Effector CD8-positive, alpha-beta T cell (primary cell): ENCODE measurements around the gene TIGD2.

Experiments
- DNase-seq: peaks from one replicate; lab custom pipeline; 2025; lab: John Stamatoyannopoulos, UW
- total RNA-seq, 4 experiments: gene quantifications; one replicate each; lab custom pipeline; 2026; lab: John Stamatoyannopoulos, UW

TIGD2 gene
- 11.5 to 15.5 (median 14.6) reads per million in 4 experiments for total RNA-seq

- DNase-seq = peak; percentile 79
These were observed at the start of gene TIGD2 for GRCh38 chr4:89110986-89111832. Gene TIGD2, plus strand, starts transcription at chr4:89111533. Its CDS starts 1,442 bp downstream, at chr4:89112975.

DNA sequence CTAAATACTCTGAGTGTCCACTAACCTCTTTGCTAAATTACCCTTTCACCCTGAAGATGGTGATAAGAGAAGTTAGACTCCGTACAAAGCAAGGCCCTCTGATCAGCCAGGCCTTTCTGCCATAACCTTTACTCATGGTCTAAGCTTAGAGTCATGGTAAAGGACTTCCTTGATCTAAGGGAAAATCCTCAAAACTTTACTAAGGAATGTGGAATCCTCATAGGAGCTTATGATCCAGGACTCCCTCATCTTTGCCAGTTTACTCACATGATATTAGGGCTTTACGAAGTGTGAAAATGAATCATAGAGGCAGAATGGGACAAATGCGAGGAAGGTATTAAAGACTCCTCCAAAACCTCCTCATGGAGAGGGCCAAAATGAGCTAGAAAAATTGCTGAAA, 46.5 kb upstream of the TIGD2 start:
- DNase-seq = no peak

DNA sequence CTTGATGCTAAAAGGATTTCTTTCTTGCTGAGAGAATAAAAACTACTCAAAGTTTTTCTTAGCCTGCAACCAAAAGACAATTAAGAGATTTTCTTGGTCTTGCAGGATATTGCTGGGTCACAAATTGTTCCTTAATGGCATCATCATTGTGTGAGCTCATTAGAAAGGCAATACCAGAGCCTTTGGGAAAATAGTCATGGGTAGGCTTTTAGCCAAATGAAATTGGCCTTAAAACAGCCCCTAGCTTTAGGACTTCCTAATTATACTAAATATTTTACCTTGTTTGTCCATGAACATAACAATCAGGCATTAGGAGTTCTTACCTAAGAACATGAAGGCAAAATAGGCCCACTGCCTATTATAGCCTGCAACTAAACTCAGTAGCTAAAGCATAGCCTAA, 43.9 kb upstream of the TIGD2 start:
- DNase-seq = no peak

DNA sequence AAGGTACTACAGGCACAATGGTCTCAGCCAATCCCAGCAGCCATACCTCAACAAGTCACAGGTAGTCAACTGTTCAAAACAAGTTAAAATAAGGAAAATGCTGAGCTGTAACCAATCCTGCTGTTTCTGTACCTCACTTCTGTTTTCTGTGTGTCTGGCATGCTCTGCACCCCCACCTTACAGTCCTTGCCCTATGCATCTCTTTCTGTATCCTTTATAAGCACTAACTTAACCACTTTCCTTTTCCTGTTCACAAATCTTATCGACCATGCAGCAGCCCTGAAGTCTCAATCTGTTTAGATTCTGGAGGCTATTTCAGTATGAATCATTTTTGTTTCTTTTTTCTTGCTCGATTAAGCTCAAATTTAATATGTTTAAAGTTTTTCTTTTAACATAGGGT, 41.9 kb upstream of the TIGD2 start:
- DNase-seq = no peak

GRCh38 chr4:89070041-89070440, 41.3 kb upstream of the TIGD2 start:
- no peak for DNase-seq

GRCh38 chr4:89071311-89071710, 40.0 kb upstream of the TIGD2 start:
- DNase-seq = no peak

- DNase-seq = no peak
These were observed 38.4 kb upstream of the TIGD2 start for GRCh38 chr4:89072921-89073320.

DNA sequence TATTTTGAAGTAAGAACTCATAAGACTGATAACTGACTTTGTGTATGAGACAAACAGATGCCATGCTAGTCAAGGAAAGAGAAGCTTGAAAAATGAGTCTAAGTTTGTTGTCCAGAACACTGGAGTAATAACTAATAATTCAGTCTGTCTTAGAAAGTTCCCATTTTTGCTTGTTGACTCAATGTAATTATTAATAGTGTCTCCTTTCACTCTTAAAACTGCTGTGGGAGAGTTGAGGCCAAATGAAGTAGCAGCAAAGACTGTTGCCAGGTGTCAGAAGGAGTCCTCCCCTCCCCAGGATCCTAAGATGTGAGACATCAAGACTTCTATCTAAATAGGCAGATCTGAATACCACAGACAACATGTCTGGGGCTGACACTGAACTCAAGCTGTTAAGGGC, 33.6 kb upstream of the TIGD2 start:
- no peak for DNase-seq

- no peak for DNase-seq
These were observed 33.0 kb upstream of the TIGD2 start for GRCh38 chr4:89078300-89078699.

DNA sequence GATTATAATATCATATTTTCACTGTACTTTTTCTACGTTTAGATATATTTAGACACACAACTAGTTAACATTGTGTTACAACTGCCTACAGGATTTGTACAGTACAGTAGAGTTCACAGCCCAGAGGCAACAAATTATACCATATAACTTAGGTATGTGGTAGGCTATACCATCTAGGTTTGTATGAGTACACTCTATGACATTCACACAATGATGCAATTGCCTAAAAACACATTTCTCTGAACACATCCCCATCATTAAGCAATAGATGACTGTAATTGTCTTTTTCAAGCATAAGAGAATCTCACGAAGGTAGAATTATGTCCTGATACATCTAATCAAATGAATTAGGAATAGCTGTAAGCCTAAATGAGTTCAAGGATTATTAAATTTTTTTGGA, 12.3 kb upstream of the TIGD2 start:
- no peak for DNase-seq

DNA sequence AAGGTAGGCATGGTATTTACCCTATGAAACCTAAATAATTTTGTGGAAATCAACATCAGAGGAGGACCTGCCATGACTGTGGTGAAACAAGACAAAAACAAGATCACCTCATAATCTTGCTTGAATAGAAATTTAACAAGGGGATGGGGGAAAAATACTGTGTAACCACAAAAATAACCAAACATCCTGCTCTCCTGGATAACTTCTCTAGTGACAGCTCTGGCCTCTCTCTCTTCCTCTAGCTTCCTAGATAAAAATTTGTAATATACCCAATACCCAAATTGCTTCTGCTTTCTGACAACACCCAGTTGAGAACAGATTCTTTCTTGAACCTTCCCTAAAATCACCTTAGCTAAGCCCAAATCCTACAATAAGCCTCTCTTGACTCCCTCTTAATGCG, 11.9 kb upstream of the TIGD2 start:
- DNase-seq = no peak

DNA sequence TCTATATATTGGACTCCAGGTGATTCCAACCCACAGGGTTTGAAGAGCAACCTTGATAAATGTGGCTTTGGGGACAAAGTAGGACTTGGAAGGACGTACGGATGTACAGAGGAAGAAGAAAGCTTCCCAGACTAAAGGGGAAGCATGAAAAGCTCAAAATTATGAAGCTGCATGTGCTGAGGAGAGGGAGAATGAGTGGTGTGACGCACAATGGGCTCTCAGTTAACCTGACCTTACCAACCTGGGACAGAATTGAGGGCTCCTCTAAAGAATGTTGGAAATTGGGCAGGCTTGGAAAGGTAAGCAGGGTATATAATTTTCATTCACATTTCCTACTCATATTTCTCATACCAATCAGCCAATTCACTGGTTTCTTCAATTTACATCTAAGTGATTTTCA, 10.5 kb upstream of the TIGD2 start:
- DNase-seq = no peak

DNA sequence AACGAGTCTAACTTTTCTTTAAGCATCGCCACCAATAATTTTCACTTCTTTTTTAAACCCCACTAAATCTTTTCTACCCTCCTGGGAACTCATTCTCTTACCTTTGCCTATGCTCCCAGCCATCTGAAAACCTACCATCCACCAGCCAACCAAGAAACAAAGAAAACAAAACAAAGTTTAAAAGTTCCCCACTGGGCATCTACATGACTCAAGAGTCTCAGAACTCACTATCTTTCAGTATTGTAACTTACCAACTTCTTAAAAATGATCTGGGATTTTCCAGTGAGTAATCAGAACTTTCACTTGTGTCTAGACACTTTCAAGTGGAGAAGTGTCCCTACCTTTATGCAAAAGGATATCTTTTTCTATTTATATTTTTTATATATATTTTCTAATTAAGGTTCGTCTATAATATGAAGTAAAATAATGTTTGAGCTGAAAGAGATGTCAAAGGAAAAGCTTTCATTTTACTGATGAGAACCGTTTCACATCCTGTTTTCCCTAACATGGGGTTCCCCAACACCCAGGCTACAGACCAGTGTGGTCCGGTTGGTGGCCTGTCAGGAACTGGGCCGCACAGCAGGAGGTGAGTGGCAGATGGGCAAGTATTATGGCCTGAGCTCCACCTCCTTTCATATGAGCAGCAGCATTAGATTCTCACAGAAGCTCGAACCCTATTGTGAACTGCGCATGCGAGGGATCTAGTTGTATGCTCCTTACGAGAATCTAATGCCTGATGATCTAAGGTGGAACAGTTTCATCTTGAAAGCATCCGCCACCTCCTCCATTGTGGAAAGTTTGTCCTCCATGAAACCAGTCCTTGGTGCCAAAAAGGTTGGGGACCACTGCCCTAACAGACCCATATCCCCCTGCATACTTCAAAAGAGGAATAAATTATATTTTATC, 9.8 kb upstream of the TIGD2 start:
- no peak for DNase-seq

GRCh38 chr4:89105726-89106125, 5.6 kb upstream of the TIGD2 start:
- DNase-seq = no peak

GRCh38 chr4:89108091-89108490, 3.2 kb upstream of the TIGD2 start:
- DNase-seq = no peak

DNA sequence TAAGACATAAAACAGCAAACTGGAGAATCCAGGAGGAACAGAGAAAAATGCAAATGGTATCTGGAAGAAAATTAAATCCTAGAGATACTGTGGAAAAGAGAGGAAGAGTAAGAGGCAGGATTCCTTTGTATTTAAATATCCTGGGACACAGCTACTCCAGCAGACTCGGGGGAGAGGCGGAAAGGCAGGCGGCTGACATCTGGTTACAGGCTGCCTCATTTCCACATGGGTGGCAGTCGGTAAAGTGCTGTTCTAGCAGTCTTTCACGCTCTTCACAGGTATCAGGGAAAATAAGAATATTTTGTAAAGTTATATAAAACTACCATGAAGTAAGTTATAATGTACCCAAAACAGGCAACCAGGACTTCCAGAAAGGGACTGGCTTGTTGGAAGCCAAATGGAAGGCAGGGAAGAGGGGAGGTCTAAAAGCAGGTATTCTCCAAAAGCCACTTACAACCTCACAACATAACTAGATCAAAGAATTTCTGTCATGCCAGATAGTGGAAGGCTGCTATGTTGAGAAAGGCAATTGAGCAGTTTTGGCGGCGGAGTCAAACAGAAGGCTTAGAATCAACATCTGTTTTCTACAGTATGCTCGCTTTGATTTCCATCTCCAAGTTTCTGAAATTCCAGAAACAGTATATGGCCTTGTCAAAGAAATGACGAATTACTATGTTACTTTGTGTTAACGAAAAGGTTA, 1.3 kb upstream of the TIGD2 start:
- no peak for DNase-seq

GRCh38 chr4:89110541-89110985, 770 bp upstream of the TIGD2 start:
- no peak for DNase-seq

DNA sequence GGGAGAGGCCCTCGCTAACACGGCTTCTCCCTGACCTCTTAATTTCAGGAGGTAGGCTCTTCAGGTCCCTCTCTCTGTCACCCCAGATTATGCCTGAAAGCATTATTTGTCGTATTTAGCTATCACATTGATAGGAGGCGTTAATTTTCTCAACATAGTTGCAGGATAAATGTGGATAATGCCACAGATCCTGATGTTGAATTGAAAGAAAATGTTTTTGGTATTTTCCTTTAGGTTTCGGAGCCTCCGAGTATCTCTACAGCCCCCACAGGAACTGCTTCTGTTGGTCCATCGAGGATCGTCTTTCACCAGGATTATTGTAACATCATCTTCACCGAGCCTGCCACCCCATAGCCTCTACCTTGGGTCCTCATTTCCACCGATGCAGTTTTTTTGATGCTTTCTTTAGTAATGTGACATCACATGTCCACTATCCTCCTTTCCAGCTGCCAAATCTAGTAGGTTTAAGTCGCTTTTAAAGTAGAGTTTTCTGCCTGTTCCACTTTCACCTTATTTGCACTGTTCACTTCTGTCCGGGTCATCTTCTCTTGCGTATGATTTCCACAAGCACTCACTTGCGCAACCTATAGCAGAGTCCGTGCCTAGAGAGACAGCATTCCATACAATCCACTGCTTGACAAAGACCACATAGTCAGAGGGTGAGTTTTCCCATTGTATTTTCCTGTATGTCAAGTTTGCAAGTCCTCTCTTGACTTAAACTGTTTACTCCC, 665 bp downstream of the TIGD2 start:
- no peak for DNase-seq

DNA sequence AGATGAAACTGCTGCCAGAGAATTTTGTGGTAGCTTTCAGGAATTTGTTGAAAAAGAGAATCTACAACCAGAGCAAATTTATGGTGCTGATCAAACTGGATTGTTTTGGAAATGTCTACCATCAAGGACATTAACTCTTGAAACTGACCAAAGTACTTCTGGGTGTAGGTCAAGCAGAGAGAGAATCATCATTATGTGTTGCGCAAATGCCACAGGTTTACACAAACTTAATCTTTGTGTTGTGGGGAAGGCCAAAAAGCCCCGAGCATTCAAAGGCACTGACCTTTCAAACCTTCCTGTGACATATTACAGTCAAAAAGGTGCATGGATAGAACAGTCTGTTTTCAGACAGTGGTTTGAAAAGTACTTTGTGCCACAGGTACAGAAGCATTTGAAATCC, 2.1 kb downstream of the TIGD2 start:
- no peak for DNase-seq

DNA sequence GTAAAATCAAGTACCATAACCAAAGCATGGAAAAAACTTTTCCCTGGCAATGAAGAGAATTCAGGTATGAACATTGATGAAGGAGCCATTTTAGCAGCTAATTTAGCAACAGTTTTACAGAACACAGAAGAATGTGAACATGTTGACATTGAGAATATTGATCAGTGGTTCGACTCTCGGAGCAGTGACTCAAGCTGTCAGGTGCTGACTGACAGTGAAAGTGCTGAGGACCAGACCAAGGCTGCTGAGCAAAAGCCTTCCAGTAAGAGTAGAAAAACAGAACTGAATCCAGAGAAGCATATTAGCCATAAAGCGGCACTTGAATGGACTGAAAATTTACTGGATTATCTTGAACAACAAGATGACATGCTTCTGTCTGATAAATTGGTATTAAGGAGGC, 2.8 kb downstream of the TIGD2 start:
- DNase-seq = no peak

DNA sequence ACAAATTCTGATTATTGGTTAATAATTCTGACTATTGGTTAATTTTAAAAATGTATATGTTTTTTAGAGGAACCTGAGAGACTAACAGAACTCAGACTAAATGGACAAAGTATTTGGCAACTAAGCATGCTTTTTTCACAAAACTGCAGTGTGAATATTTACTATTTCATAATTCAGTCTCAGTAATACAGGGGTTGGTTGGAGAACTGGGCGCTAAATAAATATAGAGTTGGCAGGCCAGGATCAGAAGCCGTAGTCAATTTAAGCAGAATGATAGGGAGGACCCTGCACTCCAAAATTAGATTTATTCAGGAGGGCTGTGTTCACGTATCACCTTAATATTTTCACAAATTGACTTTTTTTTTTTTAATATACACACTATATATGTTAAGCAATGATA, 5.8 kb downstream of the TIGD2 start:
- no peak for DNase-seq

- DNase-seq = no peak
These were observed 7.8 kb downstream of the TIGD2 start for GRCh38 chr4:89119166-89119565.
